ENCODE data around the gene TRERF1. TPM values are rescaled to one million over a fixed set of nuclear protein-coding genes. Genes with fewer than 3 reads are reported as not detected.

TRERF1 gene
- total RNA-seq, 2 donors from 2014 or later, result 33.2 to 35.3 TPM

DNA sequence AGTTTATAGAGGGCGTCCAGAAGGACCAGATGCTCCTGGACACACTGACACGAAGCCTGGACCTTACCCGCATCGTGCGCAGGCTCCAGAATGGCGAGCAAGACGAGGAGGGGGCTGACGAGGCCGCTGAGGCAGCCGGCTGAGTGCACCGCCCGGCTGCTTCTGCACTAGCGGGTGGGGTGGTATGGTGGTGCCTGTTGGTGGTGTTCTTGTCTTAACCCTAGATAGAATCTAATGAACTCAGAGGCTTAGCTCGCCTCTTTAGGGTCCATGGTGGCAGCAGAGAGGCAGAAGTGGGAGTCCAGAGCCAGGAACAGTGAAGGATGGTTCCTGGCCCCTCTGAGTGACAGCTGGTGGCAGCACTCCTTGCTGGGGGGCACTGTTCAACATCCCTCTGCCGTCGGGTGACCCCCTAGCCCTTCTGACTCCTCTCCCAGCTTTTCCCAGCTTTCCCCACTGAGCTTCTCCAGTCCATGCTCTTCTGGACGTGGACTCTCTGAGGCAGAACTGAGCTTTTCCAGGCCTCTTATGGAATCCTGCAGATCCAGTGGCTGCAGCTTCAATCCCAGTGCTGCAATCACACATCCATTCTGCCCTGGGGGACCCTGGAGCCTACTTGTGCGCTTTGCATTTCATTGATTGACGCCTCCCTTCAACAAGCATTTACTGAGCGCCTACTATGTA is 272.3 kb downstream of the TRERF1 start:
- Mint-ChIP-seq H3K4me3 (no peak overlapping the region), H3K9me3 (no peaks in the 10 kb centered on the region), H3K4me1 (ENCODE audit: low read depth in 2 of 2) (no peaks in the 10 kb centered on the region), H3K27me3 (peaks cover 7% of the 10 kb centered on the region in 2 donors), H3K36me3 (no peaks in the 10 kb centered on the region), H3K27ac (no peak overlapping the region)
- ATAC-seq (no peak), DNase-seq (ENCODE audit: low spot score) (no peak)

DNA sequence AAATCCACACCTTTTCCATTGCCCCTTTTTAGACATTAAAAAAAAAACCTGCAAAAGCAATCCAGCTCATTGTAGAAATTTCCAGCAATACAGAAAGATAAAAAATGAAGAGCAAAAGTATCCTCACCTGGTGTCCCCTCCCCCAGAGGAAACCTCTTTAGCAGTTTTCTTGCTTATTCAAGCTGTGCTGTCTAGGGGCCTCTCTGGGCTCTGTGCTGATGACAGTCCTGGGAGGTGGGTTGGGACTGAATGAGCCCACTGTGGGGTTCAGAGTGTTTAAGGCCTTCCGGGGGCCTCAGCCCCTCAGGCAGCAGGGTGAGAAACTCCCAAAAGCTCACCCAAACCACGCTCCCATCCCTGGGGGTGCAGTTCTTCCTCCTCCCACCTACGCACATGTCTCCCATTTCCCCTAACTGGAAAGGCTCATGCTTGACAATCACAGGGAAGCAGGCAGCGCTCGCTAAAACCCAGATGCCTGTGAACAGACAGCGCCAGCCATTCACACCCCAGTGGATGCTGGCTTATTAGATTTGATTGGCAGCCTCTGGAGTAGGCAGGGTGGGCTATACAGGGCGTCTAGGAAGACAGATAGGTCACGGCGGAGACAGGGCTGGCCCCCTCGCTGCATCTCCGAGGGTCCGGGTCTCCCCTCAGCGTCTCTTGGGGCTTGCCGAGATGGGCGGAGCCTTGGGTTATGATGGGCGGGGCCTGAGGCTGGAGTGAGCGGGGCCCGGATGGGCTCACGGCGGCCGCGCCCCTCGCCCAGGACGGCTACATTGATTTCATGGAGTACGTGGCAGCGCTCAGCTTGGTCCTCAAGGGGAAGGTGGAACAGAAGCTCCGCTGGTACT is 274.0 kb downstream of the TRERF1 start:
- Mint-ChIP-seq H3K9me3 (no peaks in the 10 kb centered on the region), H3K4me1 (ENCODE audit: low read depth in 2 of 2) (no peaks in the 10 kb centered on the region), H3K27me3 (peaks cover 7% of the 10 kb centered on the region in 2 donors), H3K27ac (no peak overlapping the region), H3K4me3 (no peak overlapping the region), H3K36me3 (no peaks in the 10 kb centered on the region)
- DNase-seq (ENCODE audit: low spot score), result no peak
- ATAC-seq, result peak; percentile 45 to 49

DNA sequence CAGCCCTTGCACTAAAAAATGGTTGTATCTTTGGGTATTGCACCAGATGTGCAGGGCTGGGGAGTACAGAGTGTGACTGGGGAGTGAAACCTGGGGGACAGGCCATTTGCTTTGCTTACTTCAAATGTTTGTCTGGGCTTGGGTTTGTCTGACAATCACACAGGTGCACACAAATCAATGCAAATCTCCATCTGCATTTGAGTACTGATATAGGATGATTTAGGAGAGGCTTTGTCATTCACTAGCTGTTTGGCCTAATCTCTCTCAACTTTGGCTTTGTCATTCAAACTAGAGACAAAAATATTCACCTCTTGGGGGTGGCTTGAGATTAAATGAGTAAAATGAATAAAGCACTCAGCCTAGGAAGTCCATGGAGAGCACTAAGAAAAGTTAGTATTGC is 274.7 kb downstream of the TRERF1 start:
- Mint-ChIP-seq H3K27ac (no peak overlapping the region), H3K27me3 (peaks cover 7% of the 10 kb centered on the region in 2 donors), H3K4me3 (no peak overlapping the region), H3K4me1 (ENCODE audit: low read depth in 2 of 2) (no peaks in the 10 kb centered on the region), H3K36me3 (no peaks in the 10 kb centered on the region), H3K9me3 (no peaks in the 10 kb centered on the region)
- no peak for DNase-seq (ENCODE audit: low spot score)
- no peak for ATAC-seq

DNA sequence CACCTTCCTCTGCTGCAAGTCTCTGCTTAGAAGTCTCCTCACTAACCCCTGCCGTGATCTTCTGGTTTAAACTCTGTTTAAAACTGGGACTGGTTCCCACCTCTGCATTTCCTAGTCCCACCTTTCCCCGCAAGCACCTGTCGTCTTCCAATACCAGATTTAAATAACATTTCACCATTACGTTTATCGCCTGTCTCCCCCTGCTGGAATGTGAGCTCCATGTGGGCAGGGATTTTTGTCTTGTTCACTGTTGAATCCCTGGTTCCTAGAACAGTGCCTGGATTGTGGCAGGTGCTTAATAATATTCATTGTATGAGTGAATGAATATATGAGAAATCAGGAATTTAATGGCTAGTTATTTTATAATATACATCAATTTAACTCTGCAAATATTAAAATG is 275.9 kb downstream of the TRERF1 start:
- no peak for DNase-seq (ENCODE audit: low spot score)
- no peaks in the 10 kb centered on the region for H3K4me1 Mint-ChIP-seq (ENCODE audit: low read depth in 2 of 2)
- H3K27ac Mint-ChIP-seq, result no peak overlapping the region
- H3K9me3 Mint-ChIP-seq, result no peaks in the 10 kb centered on the region
- no peak overlapping the region for H3K4me3 Mint-ChIP-seq
- no peaks in the 10 kb centered on the region for H3K36me3 Mint-ChIP-seq
- H3K27me3 Mint-ChIP-seq, result peaks cover 7% of the 10 kb centered on the region in 2 donors
- ATAC-seq, result no peak

Other genes with a start within 250 kb of the TRERF1 start
- gene MRPS10, start 234.1 kb downstream of the TRERF1 start, total RNA-seq, result 10 to 100 TPM; 35.1 to 35.6 TPM
- 10 to 100 TPM; 31.9 to 34.2 TPM for gene UBR2, start 112.1 kb upstream of the TRERF1 start, total RNA-seq

All from natural killer cell treated with Interleukin-12 subunit alpha and Interleukin-12 subunit beta and Interleukin-15 and Interleukin-18, amount 100 ng/mL, for 72 hours (primary cell).